ENCODE results near the gene RETREG3. TPM values are rescaled to one million over a fixed set of nuclear protein-coding genes. Genes with fewer than 3 reads are reported as not detected.

RETREG3 gene
- total and polyA plus RNA-seq, 2 of the 13 experiments (the other 11 are each of a cell fraction or from before 2014, with no cell fraction given): 47.0 to 55.8 TPM

DNA sequence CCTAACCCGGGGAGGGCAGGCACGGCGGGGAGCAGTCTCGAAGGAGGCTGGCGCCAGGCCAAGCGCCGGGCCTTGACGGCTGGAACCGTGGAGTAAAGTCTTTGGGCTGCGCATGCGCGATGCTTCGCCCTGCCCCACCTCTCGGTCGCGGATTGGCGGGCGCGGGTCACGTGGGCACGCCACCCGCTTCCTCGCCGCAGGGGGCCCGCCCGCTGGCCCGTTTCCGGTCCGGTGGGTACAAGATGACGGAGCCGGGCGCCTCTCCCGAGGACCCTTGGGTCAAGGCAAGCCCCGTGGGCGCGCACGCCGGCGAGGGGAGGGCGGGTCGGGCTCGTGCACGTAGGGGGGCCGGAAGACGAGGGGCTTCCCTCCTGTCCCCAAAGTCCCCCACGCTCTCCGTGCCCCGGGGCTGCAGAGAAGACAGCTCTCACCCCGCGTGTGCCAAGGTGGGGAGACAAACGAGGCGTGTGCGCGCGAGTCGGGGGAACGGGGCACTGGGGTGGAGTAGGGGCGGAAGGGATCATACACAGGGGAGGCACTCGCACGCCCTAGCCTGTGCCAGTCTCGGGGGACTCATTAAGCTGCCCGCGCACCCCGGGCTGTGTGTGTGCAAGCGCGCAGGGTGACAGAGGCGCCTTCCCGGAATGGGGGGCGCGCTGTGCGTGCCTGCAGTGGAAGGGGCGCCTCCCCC, 42.1 kb downstream of the RETREG3 start, which contains the start of gene MLX (continued):
- TF ChIP-seq IKZF4 (CRISPR knock-in tag; IDR thresholded peaks at IDR 0.05; ENCODE audit: borderline replicate concordance, low read depth, not compliant biosample characterization) (no peak), ZNF501 (CRISPR knock-in tag; IDR thresholded peaks at IDR 0.05) (peak; percentile 93), ZC3H13 (CRISPR knock-in tag; IDR thresholded peaks at IDR 0.05) (peak; percentile 97), NCOR1 (IDR thresholded peaks at IDR 0.05; ENCODE audit: borderline replicate concordance, low read length) (no peak), TSC22D2 (CRISPR knock-in tag; IDR thresholded peaks at IDR 0.05; ENCODE audit: borderline replicate concordance) (peak; percentile 26; the same call in 1 of the 2 replicates), ZNF607 (CRISPR knock-in tag; IDR thresholded peaks at IDR 0.05; ENCODE audit: borderline replicate concordance) (peak; percentile 88), ZNF629 (CRISPR knock-in tag; conservative IDR thresholded peaks at IDR 0.05) (no peak; the same call in 1 of the 2 replicates), ZBTB38 (CRISPR knock-in tag; IDR thresholded peaks at IDR 0.05) (no peak; the same call in 1 of the 2 replicates), HMG20B (CRISPR knock-in tag; conservative IDR thresholded peaks at IDR 0.05) (no peak), ZFY (CRISPR knock-in tag; IDR thresholded peaks at IDR 0.05) (peak; percentile 83), PITX1 (CRISPR knock-in tag; IDR thresholded peaks at IDR 0.05) (peak; percentile 48), GABPA (IDR thresholded peaks at IDR 0.05; ENCODE audit: low read depth, low read length) (no peak), GABPA (CRISPR knock-in tag; IDR thresholded peaks at IDR 0.05; ENCODE audit: low read depth) (peak; percentile 84), SYNCRIP (IDR thresholded peaks at IDR 0.05; ENCODE audit: insufficient read depth, low read depth, low read length) (no peak), HMGA1 (CRISPR knock-in tag; conservative IDR thresholded peaks at IDR 0.05) (no peak), SSRP1 (CRISPR knock-in tag; IDR thresholded peaks at IDR 0.05) (peak; percentile 85; the same call in 1 of the 2 replicates), ZNF337 (CRISPR knock-in tag; IDR thresholded peaks at IDR 0.05; ENCODE audit: borderline replicate concordance, low read depth) (peak; percentile 74; the same call in 1 of the 2 replicates), CENPX (CRISPR knock-in tag; IDR thresholded peaks at IDR 0.05) (no peak)
- TF ChIP-seq, protein P1, sequence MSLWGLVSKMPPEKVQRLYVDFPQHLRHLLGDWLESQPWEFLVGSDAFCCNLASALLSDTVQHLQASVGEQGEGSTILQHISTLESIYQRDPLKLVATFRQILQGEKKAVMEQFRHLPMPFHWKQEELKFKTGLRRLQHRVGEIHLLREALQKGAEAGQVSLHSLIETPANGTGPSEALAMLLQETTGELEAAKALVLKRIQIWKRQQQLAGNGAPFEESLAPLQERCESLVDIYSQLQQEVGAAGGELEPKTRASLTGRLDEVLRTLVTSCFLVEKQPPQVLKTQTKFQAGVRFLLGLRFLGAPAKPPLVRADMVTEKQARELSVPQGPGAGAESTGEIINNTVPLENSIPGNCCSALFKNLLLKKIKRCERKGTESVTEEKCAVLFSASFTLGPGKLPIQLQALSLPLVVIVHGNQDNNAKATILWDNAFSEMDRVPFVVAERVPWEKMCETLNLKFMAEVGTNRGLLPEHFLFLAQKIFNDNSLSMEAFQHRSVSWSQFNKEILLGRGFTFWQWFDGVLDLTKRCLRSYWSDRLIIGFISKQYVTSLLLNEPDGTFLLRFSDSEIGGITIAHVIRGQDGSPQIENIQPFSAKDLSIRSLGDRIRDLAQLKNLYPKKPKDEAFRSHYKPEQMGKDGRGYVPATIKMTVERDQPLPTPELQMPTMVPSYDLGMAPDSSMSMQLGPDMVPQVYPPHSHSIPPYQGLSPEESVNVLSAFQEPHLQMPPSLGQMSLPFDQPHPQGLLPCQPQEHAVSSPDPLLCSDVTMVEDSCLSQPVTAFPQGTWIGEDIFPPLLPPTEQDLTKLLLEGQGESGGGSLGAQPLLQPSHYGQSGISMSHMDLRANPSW (CRISPR knock-in tag; IDR thresholded peaks at IDR 0.05; ENCODE audit: borderline replicate concordance): peak; percentile 80; the same call in 1 of the 2 replicates
- TF ChIP-seq, protein P2, sequence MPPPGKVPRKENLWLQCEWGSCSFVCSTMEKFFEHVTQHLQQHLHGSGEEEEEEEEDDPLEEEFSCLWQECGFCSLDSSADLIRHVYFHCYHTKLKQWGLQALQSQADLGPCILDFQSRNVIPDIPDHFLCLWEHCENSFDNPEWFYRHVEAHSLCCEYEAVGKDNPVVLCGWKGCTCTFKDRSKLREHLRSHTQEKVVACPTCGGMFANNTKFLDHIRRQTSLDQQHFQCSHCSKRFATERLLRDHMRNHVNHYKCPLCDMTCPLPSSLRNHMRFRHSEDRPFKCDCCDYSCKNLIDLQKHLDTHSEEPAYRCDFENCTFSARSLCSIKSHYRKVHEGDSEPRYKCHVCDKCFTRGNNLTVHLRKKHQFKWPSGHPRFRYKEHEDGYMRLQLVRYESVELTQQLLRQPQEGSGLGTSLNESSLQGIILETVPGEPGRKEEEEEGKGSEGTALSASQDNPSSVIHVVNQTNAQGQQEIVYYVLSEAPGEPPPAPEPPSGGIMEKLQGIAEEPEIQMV (CRISPR knock-in tag; IDR thresholded peaks at IDR 0.05; ENCODE audit: low read depth): peak; percentile 90
- TF ChIP-seq, protein P3, sequence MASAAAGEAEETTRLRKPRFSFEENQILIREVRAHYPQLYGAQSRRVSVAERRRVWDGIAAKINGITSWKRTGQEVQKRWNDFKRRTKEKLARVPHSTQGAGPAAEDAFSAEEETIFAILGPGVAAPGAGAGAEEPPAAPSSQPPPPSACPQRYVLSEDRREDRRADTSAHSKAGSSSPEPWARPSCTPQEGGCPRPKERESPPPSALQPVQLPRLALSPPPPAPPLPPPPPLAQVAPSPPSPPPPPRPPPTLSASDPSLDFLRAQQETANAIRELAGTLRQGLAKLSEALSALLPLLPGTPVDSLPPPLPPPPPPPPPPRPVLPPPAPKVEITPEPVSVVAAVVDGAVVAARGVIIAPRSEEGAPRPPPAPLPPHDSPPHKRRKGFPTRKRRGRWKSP (CRISPR knock-in tag; IDR thresholded peaks at IDR 0.05): no peak
- TF ChIP-seq, protein P4, sequence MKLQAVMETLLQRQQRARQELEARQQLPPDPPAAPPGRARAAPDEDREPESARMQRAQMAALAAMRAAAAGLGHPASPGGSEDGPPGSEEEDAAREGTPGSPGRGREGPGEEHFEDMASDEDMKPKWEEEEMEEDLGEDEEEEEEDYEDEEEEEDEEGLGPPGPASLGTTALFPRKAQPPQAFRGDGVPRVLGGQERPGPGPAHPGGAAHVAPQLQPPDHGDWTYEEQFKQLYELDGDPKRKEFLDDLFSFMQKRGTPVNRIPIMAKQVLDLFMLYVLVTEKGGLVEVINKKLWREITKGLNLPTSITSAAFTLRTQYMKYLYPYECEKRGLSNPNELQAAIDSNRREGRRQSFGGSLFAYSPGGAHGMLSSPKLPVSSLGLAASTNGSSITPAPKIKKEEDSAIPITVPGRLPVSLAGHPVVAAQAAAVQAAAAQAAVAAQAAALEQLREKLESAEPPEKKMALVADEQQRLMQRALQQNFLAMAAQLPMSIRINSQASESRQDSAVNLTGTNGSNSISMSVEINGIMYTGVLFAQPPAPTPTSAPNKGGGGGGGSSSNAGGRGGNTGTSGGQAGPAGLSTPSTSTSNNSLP (IDR thresholded peaks at IDR 0.05; ENCODE audit: low read depth, low read length): no peak
- TF ChIP-seq, protein P5, sequence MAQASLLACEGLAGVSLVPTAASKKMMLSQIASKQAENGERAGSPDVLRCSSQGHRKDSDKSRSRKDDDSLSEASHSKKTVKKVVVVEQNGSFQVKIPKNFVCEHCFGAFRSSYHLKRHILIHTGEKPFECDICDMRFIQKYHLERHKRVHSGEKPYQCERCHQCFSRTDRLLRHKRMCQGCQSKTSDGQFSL (CRISPR knock-in tag; IDR thresholded peaks at IDR 0.05): no peak; the same call in 1 of the 2 replicates

Measured in HepG2 (cell line).